ENCODE measurements around the gene TGFBR2.

DNA sequence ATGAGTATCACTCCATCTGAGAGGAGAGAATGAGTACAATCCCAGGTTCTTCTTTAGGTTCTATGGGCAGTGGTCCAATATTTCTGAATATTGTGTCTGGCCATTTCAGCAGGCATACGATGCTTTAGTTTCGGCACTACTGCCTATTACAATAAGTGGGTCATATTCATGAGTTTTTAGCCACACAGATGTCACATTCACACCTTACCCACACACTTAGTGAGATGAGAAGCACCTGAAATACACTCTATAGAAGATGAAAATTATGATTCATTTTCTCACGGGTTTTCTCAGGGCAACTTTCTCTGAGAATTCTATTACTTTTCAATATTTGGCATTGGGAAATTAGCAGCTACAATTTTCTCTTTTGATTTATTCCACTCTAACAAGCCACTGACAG lies 132.2 kb downstream of the TGFBR2 start:
- TF ChIP-seq, protein P1, sequence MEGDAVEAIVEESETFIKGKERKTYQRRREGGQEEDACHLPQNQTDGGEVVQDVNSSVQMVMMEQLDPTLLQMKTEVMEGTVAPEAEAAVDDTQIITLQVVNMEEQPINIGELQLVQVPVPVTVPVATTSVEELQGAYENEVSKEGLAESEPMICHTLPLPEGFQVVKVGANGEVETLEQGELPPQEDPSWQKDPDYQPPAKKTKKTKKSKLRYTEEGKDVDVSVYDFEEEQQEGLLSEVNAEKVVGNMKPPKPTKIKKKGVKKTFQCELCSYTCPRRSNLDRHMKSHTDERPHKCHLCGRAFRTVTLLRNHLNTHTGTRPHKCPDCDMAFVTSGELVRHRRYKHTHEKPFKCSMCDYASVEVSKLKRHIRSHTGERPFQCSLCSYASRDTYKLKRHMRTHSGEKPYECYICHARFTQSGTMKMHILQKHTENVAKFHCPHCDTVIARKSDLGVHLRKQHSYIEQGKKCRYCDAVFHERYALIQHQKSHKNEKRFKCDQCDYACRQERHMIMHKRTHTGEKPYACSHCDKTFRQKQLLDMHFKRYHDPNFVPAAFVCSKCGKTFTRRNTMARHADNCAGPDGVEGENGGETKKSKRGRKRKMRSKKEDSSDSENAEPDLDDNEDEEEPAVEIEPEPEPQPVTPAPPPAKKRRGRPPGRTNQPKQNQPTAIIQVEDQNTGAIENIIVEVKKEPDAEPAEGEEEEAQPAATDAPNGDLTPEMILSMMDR (conservative IDR thresholded peaks at IDR 0.05; ENCODE audit: low read depth, low read length), result no peak
- TF ChIP-seq EZH2 (IDR thresholded peaks at IDR 0.05; ENCODE audit: borderline replicate concordance, low read depth, low read length, poor library complexity, severe bottlenecking), result no peak
